ENCODE data around the gene RAB3A. TPM values are rescaled to one million over a fixed set of nuclear protein-coding genes. Genes with fewer than 3 reads are reported as not detected.

Gene RAB3A
- total and polyA plus RNA-seq, 9 of the 15 experiments (the other 6 are each of a cell fraction or from before 2014, with no cell fraction given): 0.17 to 5.1 (median 0.90) TPM; not detected in 1

DNA sequence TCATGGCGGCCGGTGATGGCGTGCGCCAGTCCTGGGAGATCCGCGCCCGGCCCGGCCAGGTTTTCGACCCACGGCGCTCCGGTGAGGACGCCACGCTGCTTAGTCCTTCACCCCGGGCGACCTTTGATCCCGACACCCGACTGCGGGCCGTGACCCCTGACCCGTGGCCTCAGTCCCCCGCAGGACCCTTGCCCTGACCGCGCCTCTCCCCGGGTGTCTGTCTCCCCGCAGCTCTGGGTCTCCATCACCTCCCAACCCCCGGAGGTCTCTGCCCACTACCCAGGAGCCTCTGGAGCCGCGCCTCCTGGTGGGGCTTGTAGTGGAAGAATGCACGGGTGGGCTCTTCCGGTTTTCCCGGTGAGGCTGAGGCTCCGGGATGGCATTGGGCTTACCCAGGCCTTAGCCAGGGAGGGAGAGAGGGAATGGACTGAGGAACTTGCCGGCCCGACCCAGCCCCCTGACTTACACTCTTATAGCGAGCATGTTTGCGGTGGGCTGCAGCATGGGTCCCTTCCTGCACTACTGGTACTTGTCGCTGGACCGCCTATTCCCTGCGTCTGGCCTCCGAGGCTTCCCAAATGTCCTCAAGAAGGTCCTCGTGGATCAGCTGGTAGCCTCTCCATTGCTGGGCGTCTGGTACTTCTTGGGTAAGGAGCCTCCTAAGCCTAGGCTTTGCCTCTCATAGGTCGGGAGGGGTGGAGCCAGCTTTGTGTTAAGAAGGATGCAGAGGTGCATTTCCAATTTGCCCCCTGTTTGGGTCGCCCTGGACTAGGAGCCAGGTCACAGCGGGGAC is 10.3 kb downstream of the RAB3A start (continued):
- TF ChIP-seq SRSF7 (optimal IDR thresholded peaks at IDR 0.05; ENCODE audit: low read depth, low read length) (no peak), ZNF311 (CRISPR knock-in tag; IDR thresholded peaks at IDR 0.05) (no peak), ZNF232 (CRISPR knock-in tag; IDR thresholded peaks at IDR 0.05) (0 out of 2 replicates have a peak, but pooled peaks have one; percentile 33), SRSF1 (IDR thresholded peaks at IDR 0.05; ENCODE audit: low read depth, low read length) (no peak), TAF15 (IDR thresholded peaks at IDR 0.05; ENCODE audit: low read depth, low read length) (no peak), NBN (IDR thresholded peaks at IDR 0.05; ENCODE audit: low read depth) (no peak), RB1 (IDR thresholded peaks at IDR 0.05; ENCODE audit: low read depth) (0 out of 2 replicates have a peak, but pooled peaks have one; percentile 4), ETV1 (tag; conservative IDR thresholded peaks at IDR 0.05; ENCODE audit: low read depth) (peak; percentile 42; the same call in 1 of the 2 replicates), NR2C1 (IDR thresholded peaks at IDR 0.05) (peak; percentile 93), NR2C1 (tag; IDR thresholded peaks at IDR 0.05) (peak; percentile 93), KLF10 (CRISPR knock-in tag; IDR thresholded peaks at IDR 0.05) (no peak), HDAC8 (tag; IDR thresholded peaks at IDR 0.05) (no peak), RBM25 (IDR thresholded peaks at IDR 0.05; ENCODE audit: low read depth, low read length, severe bottlenecking) (peak; percentile 65), POLR3G (IDR thresholded peaks at IDR 0.05; ENCODE audit: extremely low read depth, insufficient read length, insufficient replicate concordance) (no peak), MAFG (tag; conservative IDR thresholded peaks at IDR 0.05) (no peak), TOE1 (IDR thresholded peaks at IDR 0.05; ENCODE audit: borderline replicate concordance) (no peak), TOE1 (CRISPR knock-in tag; IDR thresholded peaks at IDR 0.05; ENCODE audit: borderline replicate concordance, low read depth) (no peak), SNRNP70 (optimal IDR thresholded peaks at IDR 0.05; ENCODE audit: low read depth, low read length) (no peak), NFRKB (IDR thresholded peaks at IDR 0.05; ENCODE audit: low read depth) (no peak), ZNF174 (CRISPR knock-in tag; IDR thresholded peaks at IDR 0.05) (no peak), KDM4B (IDR thresholded peaks at IDR 0.05; ENCODE audit: borderline replicate concordance in 2 of 2, low read depth in 1 of 2) (no peak), KDM5B (IDR thresholded peaks at IDR 0.05; ENCODE audit: insufficient replicate concordance, low read depth, low read length) (peak; percentile 10), RBBP5 (IDR thresholded peaks at IDR 0.05; ENCODE audit: borderline replicate concordance, insufficient read depth, low read length, poor library complexity, severe bottlenecking) (peak; percentile 66), ZNF436 (CRISPR knock-in tag; IDR thresholded peaks at IDR 0.05) (no peak), RCOR1 (IDR thresholded peaks at IDR 0.05; ENCODE audit: borderline replicate concordance in 1 of 2, low read depth in 2 of 2, low read length in 2 of 2) (peak in 1 of 2 experiments; percentile 24; a peak in 2 of 4 replicates), POLR2H (tag; IDR thresholded peaks at IDR 0.05; ENCODE audit: low read depth) (no peak), ZNF699 (CRISPR knock-in tag; IDR thresholded peaks at IDR 0.05; ENCODE audit: insufficient replicate concordance) (no peak), ADNP (tag; IDR thresholded peaks at IDR 0.05) (no peak)
- TF ChIP-seq, protein P1, sequence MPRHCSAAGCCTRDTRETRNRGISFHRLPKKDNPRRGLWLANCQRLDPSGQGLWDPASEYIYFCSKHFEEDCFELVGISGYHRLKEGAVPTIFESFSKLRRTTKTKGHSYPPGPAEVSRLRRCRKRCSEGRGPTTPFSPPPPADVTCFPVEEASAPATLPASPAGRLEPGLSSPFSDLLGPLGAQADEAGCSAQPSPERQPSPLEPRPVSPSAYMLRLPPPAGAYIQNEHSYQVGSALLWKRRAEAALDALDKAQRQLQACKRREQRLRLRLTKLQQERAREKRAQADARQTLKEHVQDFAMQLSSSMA (CRISPR knock-in tag; IDR thresholded peaks at IDR 0.05): no peak
